Panc1 (cell line): ENCODE data around the gene ATXN7. TPM values are rescaled to one million over a fixed set of nuclear protein-coding genes. Genes with fewer than 3 reads are reported as not detected.

ENCODE experiments used
- ATAC-seq: fragments of 200-7000 bp; cut with Tn5 transposase; 2 replicates; pipeline ENCODE4 v1.9.1; 2020; ENCODE audit warnings: mild to moderate bottlenecking, moderate library complexity
- BruUV-seq: library from RNA; stranded (reverse); fragments of 400-500 nt; replicated peaks from 2 replicates; lab custom pipeline; 2021; lab: Mats Ljungman, UMichigan
- CTCF ChIA-PET: fragments of 300-600 bp; sonication (Branson Sonifier 250); formaldehyde crosslinking; loops from one replicate; lab custom pipeline; 2022; ENCODE audit warnings: antibody characterized with exemption; lab: Charles Lee
- POLR2A ChIA-PET: fragments of 300-600 bp; sonication (Branson Sonifier 250); formaldehyde crosslinking; loops from one replicate; lab custom pipeline; 2022; ENCODE audit warnings: antibody characterized with exemption; lab: Charles Lee
- DNase-seq: peaks from one replicate; pipeline ENCODE4 v3.0.0-alpha.2; 2010; ENCODE audit warnings: low read depth, low spot score
- H3K27ac ChIP-seq: 2 replicates; pipeline ENCODE4 v1.5.1; 2011; ENCODE audit warnings: mild to moderate bottlenecking, low read length, inconsistent platforms
- H3K27me3 ChIP-seq: fragments of 200-500 bp; sonication (Bioruptor generic); 2 replicates; pipeline ENCODE4 v1.6.0; 2014; ENCODE audit warnings: low read length, inconsistent platforms; ENCODE audit not compliant: control insufficient read depth, insufficient read depth
- H3K36me3 ChIP-seq: fragments of 200-500 bp; sonication (Bioruptor generic); 2 replicates; pipeline ENCODE4 v1.5.1; 2014; ENCODE audit warnings: inconsistent platforms, mild to moderate bottlenecking, low read length, moderate library complexity; ENCODE audit not compliant: control insufficient read depth, insufficient read depth
- H3K4me1 ChIP-seq: 2 replicates; pipeline ENCODE4 v1.5.1; 2011; ENCODE audit warnings: inconsistent platforms, mild to moderate bottlenecking, low read length, moderate library complexity; ENCODE audit not compliant: control insufficient read depth, insufficient read depth
- H3K4me3 ChIP-seq, 2 experiments: 2 replicates each; pipeline ENCODE4 v1.5.1; 2011 to 2012; ENCODE audit warnings: low read depth in 2 of 2, low read length in 2 of 2, mild to moderate bottlenecking in 2 of 2, inconsistent platforms in 1 of 2, moderate library complexity in 1 of 2
- H3K9me3 ChIP-seq: fragments of 200-500 bp; sonication (Bioruptor generic); 2 replicates; pipeline ENCODE4 v1.5.1; 2014; ENCODE audit warnings: low read depth, mild to moderate bottlenecking, inconsistent platforms, low read length, moderate library complexity; ENCODE audit not compliant: control insufficient read depth, insufficient read depth
- CTCF ChIP-seq: fragments of 450-650 bp; IDR thresholded peaks from 2 replicates; pipeline ENCODE4 v1.5.1; 2017; ENCODE audit warnings: mild to moderate bottlenecking
- POLR2AphosphoS5 ChIP-seq: IDR thresholded peaks from 2 replicates; pipeline ENCODE4 v1.6.1; 2012; ENCODE audit warnings: mild to moderate bottlenecking, low read depth, low read length, moderate library complexity
- REST ChIP-seq, 2 experiments: IDR thresholded peaks; 2 replicates each; pipeline ENCODE4 v1.6.1; 2011 to 2012; ENCODE audit warnings: low read depth in 2 of 2, control low read depth in 1 of 2, low read length in 1 of 2, mild to moderate bottlenecking in 1 of 2, moderate library complexity in 1 of 2; ENCODE audit not compliant: insufficient read depth in 1 of 2
- SIN3A ChIP-seq: IDR thresholded peaks from 2 replicates; pipeline ENCODE4 v1.6.1; 2012; ENCODE audit warnings: low read depth, mild to moderate bottlenecking, low read length, moderate library complexity, borderline replicate concordance; ENCODE audit not compliant: insufficient read depth
- TCF7L2 ChIP-seq: IDR thresholded peaks from 2 replicates; pipeline ENCODE4 v1.6.1; 2011; ENCODE audit warnings: mild to moderate bottlenecking, low read depth, low read length, inconsistent platforms
- in situ Hi-C: cut with HindIII; loops from 2 replicates; pipeline ENCODE4 v1.10.0; 2016; ENCODE audit warnings: low sequenced_read_pairs, low pct_unique_long_range_greater_than_20kb
- intact Hi-C: fragments of 100-400 bp; cut with micrococcal nuclease; formaldehyde crosslinking; loops from one replicate; pipeline ENCODE4 v1.10.0; 2022; ENCODE audit not compliant: unreplicated experiment
- total RNA-seq: library from RNA; stranded (reverse); gene quantifications from one replicate; pipeline ENCODE4 v1.2.1, GENCODE V29; 2021; ENCODE audit not compliant: unreplicated experiment

ATXN7 gene
- total RNA-seq, 1 experiment from 2014 or later, result 17.3 TPM

DNA sequence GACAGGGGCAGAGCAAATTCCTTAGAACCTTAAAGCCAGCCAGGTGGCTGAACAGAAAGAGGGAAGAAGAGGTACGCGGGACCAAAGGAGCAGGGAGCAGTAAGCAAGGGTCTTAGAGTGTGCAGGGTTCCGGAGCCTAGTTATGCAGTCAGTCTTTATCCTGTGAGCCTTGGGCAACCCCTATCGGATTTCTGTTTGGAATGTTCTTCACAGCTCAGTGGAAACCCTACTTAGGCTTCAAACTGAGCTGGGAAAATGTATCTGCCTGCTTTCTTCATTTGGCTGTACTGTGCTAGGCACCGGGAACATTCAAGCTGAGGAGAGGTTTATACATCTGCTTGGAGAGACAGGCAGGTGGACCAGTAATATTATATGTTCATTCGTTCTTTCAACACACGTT is 122.5 kb downstream of the ATXN7 start:
- Histone ChIP-seq H3K36me3 (peaks cover 11% of the 10 kb centered on the region), H3K4me3 (no peak overlapping the region), H3K4me1 (no peaks in the 10 kb centered on the region), H3K9me3 (no peaks in the 10 kb centered on the region), H3K27ac (no peak overlapping the region), H3K27me3 (no peaks in the 10 kb centered on the region)
- ChIA-PET CTCF (no interaction called here), POLR2A (no interaction called here)
- intact Hi-C loops (no loop called here), in situ Hi-C loops (no loop called here)
- no peak for DNase-seq
- BruUV-seq, result no TSS peak
- TF ChIP-seq REST (IDR thresholded peaks at IDR 0.05; ENCODE audit: insufficient read depth in 1 of 2, low read depth in 2 of 2, low read length in 1 of 2) (no peak), CTCF (no peak), TCF7L2 (no peak), SIN3A (no peak), POLR2AphosphoS5 (no peak)
- no peak for ATAC-seq

DNA sequence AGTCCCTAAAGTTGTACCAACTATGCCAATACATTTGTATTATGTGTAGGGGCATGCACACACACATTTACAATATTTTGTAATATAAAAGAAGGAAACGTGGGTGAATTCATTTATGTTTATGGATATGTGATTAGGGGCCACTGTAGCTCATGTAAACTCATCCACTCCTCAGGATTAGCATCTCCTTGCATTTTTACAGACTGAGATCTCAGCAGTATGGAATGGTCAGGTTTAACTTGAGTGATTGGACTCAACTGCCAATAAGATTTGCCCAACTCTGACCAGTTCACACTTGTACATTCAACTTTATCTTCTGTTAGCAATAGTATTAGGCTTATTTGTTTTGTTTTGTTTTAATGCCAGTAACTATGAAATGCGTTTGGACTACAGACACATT is 123.2 kb downstream of the ATXN7 start:
- Histone ChIP-seq H3K4me1 (no peaks in the 10 kb centered on the region), H3K27me3 (no peaks in the 10 kb centered on the region), H3K27ac (no peak overlapping the region), H3K4me3 (no peak overlapping the region), H3K36me3 (peaks cover 11% of the 10 kb centered on the region), H3K9me3 (no peaks in the 10 kb centered on the region)
- no peak for TF ChIP-seq POLR2AphosphoS5
- no peak for TF ChIP-seq TCF7L2
- no peak for TF ChIP-seq CTCF
- no peak for TF ChIP-seq SIN3A
- no peak for TF ChIP-seq REST (IDR thresholded peaks at IDR 0.05; ENCODE audit: insufficient read depth in 1 of 2, low read depth in 2 of 2, low read length in 1 of 2)
- DNase-seq (no peak), ATAC-seq (no peak)
- ChIA-PET CTCF (no interaction called here), POLR2A (no interaction called here)
- intact Hi-C loops, result no loop called here
- in situ Hi-C loops, result no loop called here
- no TSS peak for BruUV-seq
